NCI-H774 (cell line): ENCODE results near the gene DHRS13.

Experiments used
- DNase-seq: peaks from one replicate; lab custom pipeline; 2025; lab: John Stamatoyannopoulos, UW

The DHRS13 gene

GRCh38 chr17:28902819-28903545 lies at the start of gene DHRS13:
Gene DHRS13 (minus strand): TSS chr17:28903079. CDS start chr17:28902944, 135 bp downstream.
- DNase-seq = peak; percentile 97

- DNase-seq = peak; percentile 99
These were observed 49.4 kb upstream of the DHRS13 start for GRCh38 chr17:28951991-28952975.

- peak; percentile 100 for DNase-seq
These were observed 48.6 kb upstream of the DHRS13 start, which contains the start of gene PHF12 for GRCh38 chr17:28951428-28951990. Gene PHF12 (minus strand): TSS chr17:28951518. CDS start chr17:28950960, 558 bp downstream.

GRCh38 chr17:28950752-28951427 lies 48.0 kb upstream of the DHRS13 start:
- no peak for DNase-seq

- peak; percentile 10 for DNase-seq
These were observed 47.3 kb upstream of the DHRS13 start for GRCh38 chr17:28950017-28950751.

GRCh38 chr17:28949185-28950016 lies 46.5 kb upstream of the DHRS13 start:
- DNase-seq = peak; percentile 23

GRCh38 chr17:28948873-28949184 lies 46.0 kb upstream of the DHRS13 start:
- no peak for DNase-seq

GRCh38 chr17:28948342-28948741 lies 45.5 kb upstream of the DHRS13 start:
- DNase-seq = no peak

- no peak for DNase-seq
These were observed 44.8 kb upstream of the DHRS13 start for GRCh38 chr17:28947639-28948038.

GRCh38 chr17:28946239-28946638 lies 43.4 kb upstream of the DHRS13 start:
- DNase-seq = no peak

- DNase-seq = no peak
These were observed 42.2 kb upstream of the DHRS13 start for GRCh38 chr17:28944862-28945741.

- no peak for DNase-seq
These were observed 41.5 kb upstream of the DHRS13 start for GRCh38 chr17:28944343-28944742.

GRCh38 chr17:28942925-28943324 lies 40.0 kb upstream of the DHRS13 start:
- DNase-seq = no peak

GRCh38 chr17:28941251-28941650 lies 38.4 kb upstream of the DHRS13 start:
- DNase-seq = no peak

GRCh38 chr17:28940675-28941074 lies 37.8 kb upstream of the DHRS13 start:
- DNase-seq = no peak

- no peak for DNase-seq
These were observed 37.3 kb upstream of the DHRS13 start for GRCh38 chr17:28940142-28940541.

- DNase-seq = no peak
These were observed 35.7 kb upstream of the DHRS13 start for GRCh38 chr17:28938552-28938951.

GRCh38 chr17:28937044-28937729 lies 34.3 kb upstream of the DHRS13 start:
- no peak for DNase-seq
